Stimulated activated naive CD4-positive, alpha-beta T cell treated with Interleukin-2 at 50 U/mL for 16 hours (primary cell): ENCODE measurements around the gene APPBP2.
A peak's percentile ranks its signal among the peaks of the same experiment; 100 is the strongest.
"Not testable (repeated sequence)": the region's sequence is repeated elsewhere in the genome, so short reads cannot be mapped to it uniquely, and the experiment has no call there.

ENCODE experiments used
- DNase-seq: peaks from one replicate; lab custom pipeline; 2025; lab: John Stamatoyannopoulos, UW

APPBP2 gene, protein sequence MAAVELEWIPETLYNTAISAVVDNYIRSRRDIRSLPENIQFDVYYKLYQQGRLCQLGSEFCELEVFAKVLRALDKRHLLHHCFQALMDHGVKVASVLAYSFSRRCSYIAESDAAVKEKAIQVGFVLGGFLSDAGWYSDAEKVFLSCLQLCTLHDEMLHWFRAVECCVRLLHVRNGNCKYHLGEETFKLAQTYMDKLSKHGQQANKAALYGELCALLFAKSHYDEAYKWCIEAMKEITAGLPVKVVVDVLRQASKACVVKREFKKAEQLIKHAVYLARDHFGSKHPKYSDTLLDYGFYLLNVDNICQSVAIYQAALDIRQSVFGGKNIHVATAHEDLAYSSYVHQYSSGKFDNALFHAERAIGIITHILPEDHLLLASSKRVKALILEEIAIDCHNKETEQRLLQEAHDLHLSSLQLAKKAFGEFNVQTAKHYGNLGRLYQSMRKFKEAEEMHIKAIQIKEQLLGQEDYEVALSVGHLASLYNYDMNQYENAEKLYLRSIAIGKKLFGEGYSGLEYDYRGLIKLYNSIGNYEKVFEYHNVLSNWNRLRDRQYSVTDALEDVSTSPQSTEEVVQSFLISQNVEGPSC

DNA sequence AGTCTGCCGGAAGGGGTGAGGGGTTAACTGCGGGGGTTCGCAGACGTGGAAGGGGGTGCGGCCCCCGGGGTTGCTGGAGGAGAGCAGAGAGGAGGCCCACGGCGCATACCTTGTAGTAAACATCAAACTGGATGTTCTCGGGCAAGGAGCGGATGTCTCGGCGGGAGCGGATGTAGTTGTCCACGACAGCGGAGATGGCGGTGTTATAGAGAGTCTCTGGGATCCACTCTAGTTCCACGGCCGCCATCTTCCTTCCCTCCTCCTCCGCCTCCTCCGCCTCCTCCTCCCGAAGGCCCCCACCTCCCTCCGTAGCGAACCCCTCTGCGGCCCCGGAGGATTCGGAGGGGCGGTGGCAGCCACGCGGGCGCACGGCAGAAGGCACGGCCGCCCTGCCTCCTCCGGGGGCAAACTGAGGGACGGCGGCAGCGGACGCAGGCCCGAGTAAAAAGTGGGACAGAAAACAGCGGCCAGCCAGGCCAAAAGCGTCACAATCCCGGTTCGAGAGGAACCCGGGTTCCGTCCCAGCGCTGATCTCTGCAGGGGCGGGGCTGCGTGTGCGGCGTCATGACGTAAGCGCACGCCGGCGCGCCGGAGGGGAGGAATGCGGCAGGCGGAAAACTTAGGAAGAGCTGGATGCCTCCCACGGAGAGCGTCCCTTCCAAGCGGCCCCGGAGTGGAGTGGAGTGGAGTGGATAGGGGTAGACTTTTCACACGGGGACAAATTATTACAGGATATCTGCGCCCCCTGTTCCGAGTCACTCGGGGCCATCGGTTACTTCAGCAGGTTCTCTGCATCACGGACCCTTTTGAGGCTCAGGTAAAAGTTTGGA, at the start of gene APPBP2:
TSS of gene APPBP2 (minus strand) at position 558 of the 830 bp plus-strand sequence. CDS start at position 247, 311 bp downstream.
- DNase-seq: peak; percentile 69

DNA sequence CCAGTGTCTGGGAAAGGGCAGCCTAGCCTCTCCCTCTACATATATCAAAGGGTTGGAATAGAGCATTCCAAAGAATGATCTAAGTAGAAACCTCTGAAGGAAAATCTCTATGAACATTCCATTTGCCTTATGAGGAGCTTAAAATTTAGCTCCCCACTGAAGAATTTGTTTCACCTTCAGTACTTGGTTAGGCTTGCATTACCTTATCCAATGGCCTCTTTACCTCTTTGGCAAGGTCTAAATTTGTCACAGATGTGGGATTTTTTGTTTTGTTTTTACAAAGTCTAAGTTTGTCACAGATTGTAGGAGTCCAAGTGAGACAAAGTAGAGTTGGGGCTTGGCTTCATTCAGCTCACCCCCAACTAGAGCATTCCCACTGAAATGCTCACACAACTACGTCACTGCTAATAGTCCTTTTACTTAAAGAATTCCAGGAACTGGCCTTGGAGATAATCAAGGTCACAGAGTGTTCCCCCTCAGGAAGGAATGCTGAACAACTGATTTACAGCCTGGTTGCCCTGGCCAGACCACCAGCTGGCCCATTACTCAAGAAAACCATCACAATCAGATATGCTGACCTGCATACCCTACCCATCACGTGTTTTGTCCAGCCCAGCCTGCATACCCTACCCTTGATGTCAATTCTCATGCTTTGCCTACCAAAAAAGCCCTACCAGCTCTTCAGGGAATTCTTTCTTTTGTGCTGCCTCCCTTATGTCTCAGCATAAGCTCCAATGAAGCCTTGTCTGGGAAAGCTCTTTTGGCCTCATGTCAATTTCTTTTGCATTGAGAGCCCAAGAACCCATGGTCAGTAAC, 47.4 kb upstream of the APPBP2 start:
- no peak for DNase-seq

DNA sequence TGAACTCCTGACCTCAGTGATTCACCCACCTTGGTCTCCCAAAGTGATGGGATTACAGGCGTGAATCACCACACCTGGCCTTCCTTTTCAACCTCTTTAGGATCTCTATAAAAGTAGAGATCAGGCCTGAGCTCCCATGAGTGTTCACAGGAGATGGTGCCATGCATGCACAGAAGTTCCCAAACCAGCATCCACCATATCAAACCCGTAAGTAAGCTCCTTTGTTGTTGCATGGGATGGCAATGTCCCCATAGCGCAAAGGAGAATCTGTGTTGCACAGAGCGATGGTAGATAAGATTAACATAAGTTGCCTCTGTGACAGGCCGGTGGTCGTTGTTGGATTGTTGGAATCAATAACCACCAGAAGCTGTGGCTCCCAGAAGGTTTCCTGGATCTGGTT, 39.2 kb upstream of the APPBP2 start:
- no peak for DNase-seq

DNA sequence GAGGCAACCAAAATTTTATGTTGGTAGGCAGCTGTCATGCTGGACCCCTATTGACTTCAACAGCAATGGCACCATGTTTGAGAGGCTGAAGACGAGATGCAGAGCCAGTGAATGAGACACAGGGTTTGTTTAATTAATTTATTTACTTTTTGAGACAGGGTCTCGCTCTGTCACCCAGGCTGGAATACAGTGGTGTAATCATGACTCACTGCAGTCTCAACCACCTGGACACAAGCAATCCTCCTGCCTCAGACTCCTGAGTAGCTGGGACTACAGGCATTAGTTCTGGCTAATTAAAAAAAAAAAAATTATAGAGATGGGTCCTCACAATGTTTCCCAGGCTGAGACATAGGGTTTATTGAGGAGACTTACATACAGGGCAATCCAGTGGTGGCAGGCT, 37.7 kb upstream of the APPBP2 start:
- no peak for DNase-seq

DNA sequence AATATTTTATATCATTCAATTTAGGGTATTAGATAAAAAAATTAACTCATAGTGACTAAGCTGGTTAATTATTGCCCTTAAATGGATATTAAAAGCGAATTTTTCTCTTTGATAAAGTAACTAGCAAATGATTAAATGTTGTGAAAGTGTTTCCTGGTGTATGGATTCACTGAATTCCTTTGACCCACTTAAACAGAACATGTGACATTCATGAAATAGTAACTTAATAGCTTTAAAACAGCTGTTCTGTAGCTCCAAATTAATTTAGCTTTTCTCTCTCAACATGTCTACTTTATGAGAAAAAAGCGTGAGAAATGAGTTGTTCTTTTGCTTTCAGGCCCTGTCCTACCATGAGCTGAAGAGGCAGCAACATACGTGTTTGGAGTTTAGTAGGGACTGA, 36.4 kb upstream of the APPBP2 start:
- no peak for DNase-seq

DNA sequence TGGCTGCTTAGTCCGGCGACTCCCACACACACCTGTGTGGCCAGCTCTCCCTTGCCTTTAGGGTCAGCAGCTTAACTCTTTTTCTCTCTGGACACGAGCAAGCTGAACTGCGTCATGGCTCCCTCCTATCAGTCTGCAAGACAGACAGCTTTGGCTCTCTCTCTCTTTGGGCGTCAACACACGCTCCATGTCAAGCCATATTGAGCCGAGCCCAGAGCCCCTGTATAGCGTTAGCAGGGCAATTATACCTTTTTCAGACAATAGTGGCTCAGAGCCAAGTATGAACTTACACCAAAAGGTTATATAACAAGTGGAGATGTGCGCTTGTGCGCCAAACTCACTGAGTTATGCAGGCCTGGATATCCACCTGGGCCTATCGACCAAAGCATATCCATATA, 34.8 kb upstream of the APPBP2 start:
- no peak for DNase-seq

DNA sequence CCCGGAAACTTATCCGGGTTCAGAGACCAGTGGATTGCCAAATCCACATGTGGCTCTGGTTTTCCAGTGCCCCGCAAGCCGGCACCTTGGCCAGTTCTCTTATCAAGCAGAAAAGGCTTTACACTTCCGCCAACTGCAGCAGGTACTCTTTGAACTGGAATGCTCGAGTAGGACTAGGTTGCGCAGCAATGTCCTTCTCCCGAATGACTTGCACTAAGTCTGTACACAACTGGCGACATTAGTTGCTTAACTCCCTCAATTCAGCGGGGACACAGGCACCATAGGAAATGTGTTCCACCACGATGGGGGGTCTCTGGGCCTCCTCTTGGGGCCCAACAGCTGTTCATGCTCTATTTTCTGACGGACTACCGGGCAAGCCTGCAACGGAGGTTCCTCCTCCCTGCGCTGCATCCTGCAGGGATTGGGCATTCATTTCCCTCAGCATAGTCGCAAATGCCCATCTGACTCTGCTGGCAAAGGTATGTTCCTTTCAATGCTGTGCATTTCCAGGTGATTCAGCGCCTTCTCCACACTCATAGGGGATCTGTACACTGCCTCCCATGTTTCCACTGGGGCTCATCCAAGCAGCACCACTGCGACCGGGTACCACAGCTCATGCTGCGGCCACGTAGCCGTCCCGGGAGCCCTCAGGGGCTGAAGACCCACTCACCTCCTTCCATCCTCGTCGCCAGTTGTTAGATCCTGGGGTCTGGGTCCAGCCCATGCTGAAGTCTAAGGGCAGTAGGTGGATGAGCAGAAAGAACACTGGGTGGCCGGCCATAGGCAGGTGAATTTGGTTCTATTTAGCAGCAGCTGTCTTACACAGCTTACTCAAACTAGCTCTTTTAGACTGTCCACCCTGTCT, 34.2 kb upstream of the APPBP2 start:
- DNase-seq: no peak

DNA sequence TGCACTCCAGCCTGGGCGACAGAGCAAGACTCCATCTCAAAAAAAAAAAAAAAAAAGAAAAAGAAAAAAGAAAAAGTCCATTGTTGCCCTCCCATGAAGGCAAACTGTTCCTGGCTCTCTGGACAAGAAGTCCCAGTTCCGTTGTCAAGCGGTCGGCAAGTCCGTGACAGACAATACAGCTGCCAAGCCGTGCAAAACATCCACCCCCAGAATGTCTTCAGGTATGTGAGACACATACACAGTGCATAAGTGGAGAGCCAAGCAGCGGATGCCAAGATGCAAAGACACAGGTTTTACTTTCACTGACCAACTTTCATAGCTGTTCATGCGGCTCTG, 33.6 kb upstream of the APPBP2 start:
- DNase-seq: no peak

DNA sequence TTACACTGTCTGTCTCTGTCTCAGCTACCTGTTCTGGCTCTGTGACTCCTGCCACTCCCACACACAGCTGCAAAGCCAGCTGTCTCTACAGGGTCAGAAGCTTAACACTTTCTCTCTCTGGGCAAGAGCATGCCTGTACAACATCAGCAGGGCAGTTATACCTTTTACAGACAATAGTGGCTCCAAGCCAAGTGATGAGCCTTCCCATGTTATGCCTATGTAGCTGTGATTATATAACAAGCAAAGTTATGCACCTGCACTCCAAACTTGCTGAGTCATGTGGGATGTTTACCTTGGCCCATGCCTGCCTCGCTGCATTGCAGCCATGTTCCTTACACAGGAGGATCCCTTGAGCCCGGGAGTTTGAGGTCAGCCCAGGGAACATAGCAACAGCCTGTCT, 31.8 kb upstream of the APPBP2 start:
- no peak for DNase-seq

DNA sequence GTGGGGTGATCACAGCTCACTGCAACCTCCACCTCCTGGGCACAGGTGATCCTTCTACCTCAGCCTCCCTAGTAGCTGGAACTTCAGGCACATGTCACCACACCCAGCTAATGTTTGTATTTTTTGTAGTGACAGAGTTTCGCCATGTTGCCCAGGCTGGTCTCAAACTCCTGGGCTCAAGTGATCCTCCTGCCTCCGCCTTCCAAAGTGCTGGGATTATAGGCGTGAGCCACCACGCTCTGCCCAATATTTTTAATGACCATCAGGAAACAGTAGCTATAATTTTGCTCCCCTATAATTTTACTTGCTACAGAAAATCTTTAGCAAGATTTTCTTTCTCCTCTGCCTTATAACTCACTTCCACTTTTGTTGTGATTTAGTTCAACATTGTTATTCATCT, 29.7 kb upstream of the APPBP2 start:
- DNase-seq: no peak

DNA sequence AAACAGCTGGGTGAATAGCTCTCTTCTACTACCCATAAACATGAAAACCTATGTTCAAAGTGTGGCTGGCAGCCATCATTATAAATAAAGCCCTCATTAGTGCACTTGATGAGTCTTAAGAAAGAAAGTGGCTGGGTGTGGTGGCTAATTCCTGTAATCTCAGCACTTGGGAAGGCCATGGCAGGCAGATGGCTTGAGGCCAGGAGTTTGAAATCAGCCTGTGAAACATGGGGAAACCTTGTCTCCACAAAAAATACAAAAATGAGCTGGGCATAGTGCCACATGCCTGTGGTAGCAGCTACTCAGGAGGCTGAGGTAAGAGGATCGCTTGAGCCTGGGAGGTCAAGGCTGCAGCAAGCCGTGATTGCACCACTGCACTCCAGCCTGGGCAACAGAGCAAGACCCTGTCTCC, 28.3 kb upstream of the APPBP2 start:
- DNase-seq: no peak

DNA sequence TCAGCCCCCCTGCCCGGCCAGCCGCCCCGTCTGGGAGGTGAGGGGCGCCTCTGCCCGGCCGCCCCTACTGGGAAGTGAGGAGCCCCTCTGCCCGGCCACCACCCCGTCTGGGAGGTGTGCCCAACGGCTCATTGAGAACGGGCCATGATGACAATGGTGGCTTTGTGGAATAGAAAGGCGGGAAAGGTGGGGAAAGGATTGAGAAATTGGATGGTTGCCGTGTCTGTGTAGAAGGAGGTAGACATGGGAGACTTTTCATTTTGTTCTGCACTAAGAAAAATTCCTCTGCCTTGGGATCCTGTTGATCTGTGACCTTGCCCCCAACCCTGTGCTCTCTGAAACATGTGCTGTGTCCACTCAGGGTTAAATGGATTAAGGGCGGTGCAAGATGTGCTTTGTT, 26.2 kb upstream of the APPBP2 start:
- DNase-seq: not testable (repeated sequence)

DNA sequence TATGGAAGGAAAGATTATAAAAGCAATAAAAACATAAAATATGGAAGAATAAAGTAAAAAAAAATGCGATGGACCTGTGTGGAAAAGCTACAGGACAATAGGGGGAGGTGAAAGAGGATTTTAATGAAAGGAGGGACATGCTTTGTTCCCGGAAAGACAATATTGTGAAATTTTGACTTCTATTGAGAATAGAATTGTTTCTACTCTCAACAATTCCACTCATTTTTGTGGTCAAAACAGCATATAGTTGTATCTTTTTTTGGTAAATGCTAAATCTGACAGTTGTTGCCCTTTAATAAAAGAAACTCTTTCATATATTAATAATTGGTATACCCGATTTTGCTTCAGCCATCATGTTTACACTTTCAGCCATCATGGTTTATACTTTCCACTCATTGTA, 22.9 kb upstream of the APPBP2 start:
- DNase-seq: no peak

DNA sequence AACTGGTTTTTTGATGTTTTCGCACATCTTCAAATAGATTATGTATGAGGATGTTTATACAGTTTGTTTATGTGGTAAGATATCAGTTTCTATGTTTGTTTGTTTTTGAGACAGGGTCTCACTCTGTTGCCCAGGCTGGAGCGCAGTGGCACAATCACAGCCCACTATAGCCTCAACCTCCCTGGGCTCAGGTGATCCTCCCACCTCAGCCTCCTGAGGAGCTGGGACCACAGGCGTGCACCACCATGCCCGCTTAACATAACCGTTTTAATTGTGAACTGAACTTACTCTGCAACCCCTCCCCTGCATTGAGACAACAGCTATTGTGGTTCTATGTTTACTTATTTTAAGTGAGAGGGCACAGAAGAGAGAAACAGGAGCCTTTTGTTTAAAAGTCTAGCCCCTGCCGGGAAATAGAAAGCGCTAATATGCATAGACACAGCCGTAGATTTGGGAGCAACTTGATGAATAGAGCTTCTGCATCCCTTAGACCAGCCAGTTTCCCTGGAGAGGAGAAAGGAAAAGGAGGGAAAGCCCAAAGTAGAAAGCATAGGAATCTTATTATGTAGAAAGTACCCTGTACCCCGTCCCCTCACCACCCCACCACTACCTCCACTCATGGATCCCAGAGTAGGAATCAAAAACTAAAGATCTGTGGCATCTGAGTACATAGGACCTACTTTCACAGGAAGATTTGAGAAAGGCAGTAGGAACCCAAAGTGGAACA, 19.6 kb upstream of the APPBP2 start:
- no peak for DNase-seq

DNA sequence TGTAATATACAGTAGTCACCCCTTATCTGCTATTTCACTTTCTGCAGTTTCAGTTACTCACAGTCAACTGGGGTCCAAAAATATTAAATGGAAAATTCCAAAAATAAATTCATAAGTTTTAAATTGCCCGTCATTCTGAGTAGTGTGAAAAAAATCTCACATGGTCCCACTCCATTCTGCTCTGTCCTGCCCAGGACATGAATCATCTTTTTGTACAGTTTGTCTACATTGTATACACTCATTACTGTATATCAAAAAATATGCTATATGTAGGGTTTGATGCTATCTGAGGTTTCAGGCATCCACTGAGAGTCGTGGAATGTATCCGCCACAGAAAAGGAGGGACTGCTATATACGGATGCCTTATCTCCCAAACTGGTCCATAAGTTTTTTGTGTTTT, 16.0 kb upstream of the APPBP2 start:
- DNase-seq: no peak

DNA sequence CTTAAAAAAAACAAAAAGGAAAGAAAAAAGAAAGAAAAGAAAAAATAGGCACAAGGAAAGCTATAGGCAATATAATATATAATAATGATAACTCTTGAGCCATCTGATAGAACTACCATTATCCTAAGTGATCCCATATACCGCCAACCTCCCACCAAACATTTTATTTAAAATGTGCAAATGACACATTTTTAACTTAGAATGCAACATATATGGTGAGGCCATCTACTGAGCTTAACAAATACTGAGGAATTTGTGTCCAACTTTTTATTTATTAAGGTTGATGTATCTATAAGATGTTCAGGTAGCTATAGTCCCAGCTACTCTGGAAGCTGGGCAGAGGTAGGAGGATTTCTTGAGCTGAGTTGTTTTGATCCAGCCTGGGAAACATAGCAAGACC, 14.4 kb upstream of the APPBP2 start:
- DNase-seq: no peak

DNA sequence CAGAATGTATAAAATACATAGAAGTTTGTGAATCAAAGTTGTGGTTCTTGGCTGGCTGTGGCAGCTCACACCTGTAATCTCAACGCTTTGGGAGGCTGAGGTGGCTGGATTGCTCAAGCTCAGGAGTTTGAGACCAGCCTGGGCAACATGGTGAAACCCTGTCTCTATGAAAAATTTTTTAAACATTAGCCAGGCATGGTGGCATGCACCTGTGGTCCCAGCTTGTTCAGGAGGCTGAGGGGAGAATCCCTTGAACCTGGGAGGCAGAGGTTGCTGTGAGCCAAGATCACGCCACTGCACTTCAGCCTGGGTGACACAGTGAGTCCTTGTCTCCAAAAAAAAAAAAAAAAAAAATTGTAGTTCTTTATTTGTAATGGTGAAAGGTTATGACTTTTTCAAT, 13.8 kb upstream of the APPBP2 start:
- DNase-seq: no peak

DNA sequence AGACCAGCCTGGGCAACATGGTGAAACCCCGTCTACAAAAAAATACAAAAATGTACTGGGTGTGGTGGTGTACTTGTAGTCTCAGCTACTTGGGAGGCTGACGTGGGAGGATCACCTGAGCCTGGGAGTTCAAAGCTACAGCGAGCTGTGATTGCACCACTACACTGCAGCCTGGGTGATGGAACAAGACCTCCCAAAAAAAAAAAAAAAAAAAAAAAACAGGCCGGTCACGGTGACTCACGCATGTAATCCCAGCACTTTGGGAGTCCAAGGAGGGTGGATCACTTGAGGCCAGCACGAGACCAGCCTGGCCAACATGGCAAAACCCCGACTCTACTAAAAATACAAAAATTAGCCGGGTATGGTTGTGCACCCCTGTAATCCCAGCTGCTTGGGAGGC, 12.7 kb upstream of the APPBP2 start:
- no peak for DNase-seq

DNA sequence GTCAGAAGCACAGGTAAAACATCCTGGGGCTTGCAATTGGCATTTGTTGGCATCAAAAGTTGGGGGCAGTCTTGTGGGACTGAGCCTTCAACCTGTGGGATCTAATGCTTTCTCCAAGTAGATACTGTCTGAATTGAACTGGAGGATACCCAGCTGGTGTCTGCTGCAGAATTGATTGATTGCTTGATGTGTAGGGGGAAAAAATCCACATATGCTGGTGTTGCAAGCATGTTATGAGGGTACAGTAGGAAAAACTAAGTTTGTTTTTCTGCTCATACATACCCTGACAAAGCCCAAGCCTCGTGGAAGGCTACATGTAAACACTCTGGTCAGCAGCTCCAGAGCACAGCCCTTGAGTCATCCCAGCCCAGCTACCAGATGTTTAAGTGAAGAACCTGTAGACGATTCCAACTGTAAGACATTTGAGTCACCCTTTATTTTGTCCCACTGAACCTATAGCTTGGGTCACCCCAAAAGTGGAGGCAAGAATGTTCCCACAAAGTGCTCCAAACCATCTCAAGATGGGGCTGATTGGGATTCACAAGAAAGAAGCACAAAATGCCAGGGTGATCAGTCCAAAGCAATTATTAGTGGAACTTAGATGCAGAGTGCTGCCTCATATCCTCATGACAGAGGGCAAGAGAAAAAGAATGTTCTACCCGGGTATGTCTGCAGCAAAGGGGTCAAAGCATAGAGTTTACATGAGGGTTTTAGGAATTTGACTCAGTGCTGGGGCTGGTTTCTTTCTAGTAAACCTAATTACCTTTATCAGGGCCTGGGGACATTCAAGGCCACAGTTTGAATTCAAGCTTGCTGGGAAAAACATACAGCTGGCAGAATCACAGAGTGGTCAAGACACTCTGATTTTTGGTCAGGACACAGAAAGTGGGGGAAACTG, 9.6 kb upstream of the APPBP2 start:
- DNase-seq: no peak
